ENCODE data around the gene NTRK2.

DNA sequence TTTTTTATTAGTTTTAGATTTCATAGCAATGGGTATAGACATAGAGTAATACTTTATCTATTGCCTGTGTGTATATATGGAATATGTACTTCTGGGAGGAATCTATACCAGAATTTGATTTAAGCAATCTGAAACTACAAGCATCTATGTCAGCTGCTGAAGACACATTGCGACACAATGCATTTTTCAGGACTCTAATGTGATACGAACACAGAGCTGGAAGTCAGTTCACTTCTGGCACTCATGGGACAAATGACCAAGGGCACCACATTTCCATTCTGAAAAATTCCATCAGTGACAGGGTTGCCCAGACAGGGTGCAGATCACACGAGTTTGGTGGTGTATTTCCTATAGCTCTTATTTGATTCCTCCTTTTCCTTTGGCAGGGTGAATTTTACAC lies 259.5 kb downstream of the NTRK2 start:
- TF ChIP-seq, protein P1, sequence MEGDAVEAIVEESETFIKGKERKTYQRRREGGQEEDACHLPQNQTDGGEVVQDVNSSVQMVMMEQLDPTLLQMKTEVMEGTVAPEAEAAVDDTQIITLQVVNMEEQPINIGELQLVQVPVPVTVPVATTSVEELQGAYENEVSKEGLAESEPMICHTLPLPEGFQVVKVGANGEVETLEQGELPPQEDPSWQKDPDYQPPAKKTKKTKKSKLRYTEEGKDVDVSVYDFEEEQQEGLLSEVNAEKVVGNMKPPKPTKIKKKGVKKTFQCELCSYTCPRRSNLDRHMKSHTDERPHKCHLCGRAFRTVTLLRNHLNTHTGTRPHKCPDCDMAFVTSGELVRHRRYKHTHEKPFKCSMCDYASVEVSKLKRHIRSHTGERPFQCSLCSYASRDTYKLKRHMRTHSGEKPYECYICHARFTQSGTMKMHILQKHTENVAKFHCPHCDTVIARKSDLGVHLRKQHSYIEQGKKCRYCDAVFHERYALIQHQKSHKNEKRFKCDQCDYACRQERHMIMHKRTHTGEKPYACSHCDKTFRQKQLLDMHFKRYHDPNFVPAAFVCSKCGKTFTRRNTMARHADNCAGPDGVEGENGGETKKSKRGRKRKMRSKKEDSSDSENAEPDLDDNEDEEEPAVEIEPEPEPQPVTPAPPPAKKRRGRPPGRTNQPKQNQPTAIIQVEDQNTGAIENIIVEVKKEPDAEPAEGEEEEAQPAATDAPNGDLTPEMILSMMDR (conservative IDR thresholded peaks at IDR 0.05; ENCODE audit: low read length): no peak
- TF ChIP-seq EZH2phosphoT487 (IDR thresholded peaks at IDR 0.05; ENCODE audit: borderline replicate concordance): no peak

Measured in Loucy (cell line).